Endothelial cell of umbilical vein (primary cell): ENCODE data around the gene EXOSC5. TPM values are rescaled to one million over a fixed set of nuclear protein-coding genes. Genes with fewer than 3 reads are reported as not detected.
"Not testable (repeated sequence)": the region's sequence is repeated elsewhere in the genome, so short reads cannot be mapped to it uniquely, and the experiment has no call there.

ENCODE experiments used
- BruUV-seq: library from RNA; stranded (reverse); fragments of 400-500 nt; replicated peaks from 2 replicates; lab custom pipeline; 2021; lab: Mats Ljungman, UMichigan
- CTCF ChIA-PET: fragments of 300-600, 350-600 bp; sonication (Branson Sonifier 250); formaldehyde crosslinking; loops from one replicate; lab custom pipeline; 2021; ENCODE audit warnings: antibody characterized with exemption, inconsistent platforms; lab: Charles Lee
- POLR2A ChIA-PET: fragments of 300-600, 350-600 bp; sonication (Branson Sonifier 250); formaldehyde crosslinking; loops from one replicate; lab custom pipeline; 2021; ENCODE audit warnings: antibody characterized with exemption, inconsistent platforms; lab: Charles Lee
- DNase-seq: peaks from one replicate; pipeline ENCODE4 v3.0.0-alpha.2; 2011; ENCODE audit warnings: low read depth, low spot score
- FAIRE-seq: peaks from 2 replicates; lab custom pipeline; 2011; peaks lifted over from hg19 to GRCh38; lab: Jason Lieb, UNC
- H2AFZ ChIP-seq: 2 replicates; pipeline ENCODE4 v1.6.0; 2012; ENCODE audit warnings: low read depth, low read length, control low read depth, inconsistent platforms
- H3K27ac ChIP-seq: 2 replicates; pipeline ENCODE4 v1.5.1; 2011; ENCODE audit warnings: low read depth, mild to moderate bottlenecking, control low read depth, low read length, moderate library complexity; ENCODE audit not compliant: insufficient read depth
- H3K27me3 ChIP-seq, 2 experiments: 2 replicates each; pipeline versions ENCODE4 v1.6.0 to v1.6.1; 2011; ENCODE audit warnings: low read length in 2 of 2, mixed read lengths in 1 of 2; ENCODE audit not compliant: control insufficient read depth in 2 of 2, insufficient read depth in 2 of 2
- H3K36me3 ChIP-seq, 2 experiments: 2 replicates in 1 of 2; 3 replicates in 1 of 2; pipeline ENCODE4 v1.5.1; 2011; ENCODE audit warnings: low read length in 2 of 2, mild to moderate bottlenecking in 1 of 2, moderate library complexity in 1 of 2; ENCODE audit not compliant: control insufficient read depth in 2 of 2, insufficient read depth in 2 of 2; ENCODE audit errors: extremely low read depth in 1 of 2
- H3K4me1 ChIP-seq: 3 replicates; pipeline ENCODE4 v1.5.1; 2011; ENCODE audit warnings: mild to moderate bottlenecking, low read length; ENCODE audit not compliant: control insufficient read depth, insufficient read depth; ENCODE audit errors: extremely low read depth
- H3K4me2 ChIP-seq: 2 replicates; pipeline ENCODE4 v1.6.1; 2011; ENCODE audit warnings: low read length, control low read depth, mixed read lengths; ENCODE audit not compliant: insufficient read depth
- H3K4me3 ChIP-seq, 3 experiments: fragments of 200-600 bp in 1 of 3; sonication (generic), shearing (Covaris generic) in 1 of 3; replicated peaks in 1 of 3; 2 replicates each; pipeline ENCODE4 v1.5.1; 2011 to 2016; ENCODE audit warnings: control low read depth in 3 of 3, low read length in 3 of 3, mild to moderate bottlenecking in 2 of 3, inconsistent platforms in 1 of 3, low read depth in 1 of 3, moderate library complexity in 1 of 3; ENCODE audit not compliant: insufficient read depth in 1 of 3
- H3K79me2 ChIP-seq: 2 replicates; pipeline ENCODE4 v1.6.0; 2012; ENCODE audit warnings: low read length, inconsistent platforms; ENCODE audit not compliant: control insufficient read depth, insufficient read depth
- H3K9ac ChIP-seq: replicated peaks from 2 replicates; pipeline ENCODE3; 2011; ENCODE audit warnings: low read length, control low read depth; ENCODE audit not compliant: insufficient read depth; ENCODE audit errors: extremely low read depth
- H3K9me1 ChIP-seq: replicated peaks from 3 replicates; pipeline ENCODE4 v1.6.0; 2011; ENCODE audit warnings: mild to moderate bottlenecking, low read length; ENCODE audit not compliant: control insufficient read depth, insufficient read depth; ENCODE audit errors: extremely low read depth
- H3K9me3 ChIP-seq: replicated peaks from 2 replicates; pipeline ENCODE4 v1.5.1; 2012; ENCODE audit warnings: low read length, inconsistent platforms; ENCODE audit not compliant: control insufficient read depth, insufficient read depth
- H4K20me1 ChIP-seq: replicated peaks from 2 replicates; pipeline ENCODE3; 2011; ENCODE audit warnings: mild to moderate bottlenecking, low read length; ENCODE audit not compliant: control insufficient read depth, insufficient read depth; ENCODE audit errors: extremely low read depth
- FOS ChIP-seq: IDR thresholded peaks from 2 replicates; pipeline ENCODE4 v1.6.1; 2011; ENCODE audit warnings: mild to moderate bottlenecking, low read length, moderate library complexity, borderline replicate concordance; ENCODE audit not compliant: insufficient read depth
- POLR2A ChIP-seq: IDR thresholded peaks from 2 replicates; pipeline ENCODE4 v1.6.1; 2012; ENCODE audit warnings: low read depth, mild to moderate bottlenecking, control low read depth, low read length
- dilution Hi-C: fragments of 300-500 bp; cut with MboI; formaldehyde crosslinking; loops from one replicate; pipeline ENCODE4 v1.15.0; 2019; ENCODE audit warnings: low sequenced_read_pairs; ENCODE audit not compliant: extremely low pct_ligation_motif_present
- intact Hi-C: fragments of 100-400 bp; cut with micrococcal nuclease; formaldehyde crosslinking; loops from one replicate; pipeline ENCODE4 v1.10.0; 2022
- polyA plus RNA-seq, 4 experiments: library from polyadenylated mRNA; depleted of rRNA in 3 of 4; stranded (reverse) in 3 of 4; unstranded in 1 of 4; fragments of >200 nt; gene quantifications; 2 replicates each; pipeline versions ENCODE4 v1.2.1 to v1.2.3, GENCODE V29; 2011 to 2012; ENCODE audit warnings: missing spikeins in 1 of 4
- total RNA-seq: library from RNA; stranded (reverse); gene quantifications from 2 replicates; pipeline ENCODE4 v1.2.3, GENCODE V29; 2021

The EXOSC5 gene
- total and polyA plus RNA-seq, 2 donors (not counting 3 experiments of a cell fraction or from before 2014, with no cell fraction given): 14.0 to 20.9 TPM

DNA sequence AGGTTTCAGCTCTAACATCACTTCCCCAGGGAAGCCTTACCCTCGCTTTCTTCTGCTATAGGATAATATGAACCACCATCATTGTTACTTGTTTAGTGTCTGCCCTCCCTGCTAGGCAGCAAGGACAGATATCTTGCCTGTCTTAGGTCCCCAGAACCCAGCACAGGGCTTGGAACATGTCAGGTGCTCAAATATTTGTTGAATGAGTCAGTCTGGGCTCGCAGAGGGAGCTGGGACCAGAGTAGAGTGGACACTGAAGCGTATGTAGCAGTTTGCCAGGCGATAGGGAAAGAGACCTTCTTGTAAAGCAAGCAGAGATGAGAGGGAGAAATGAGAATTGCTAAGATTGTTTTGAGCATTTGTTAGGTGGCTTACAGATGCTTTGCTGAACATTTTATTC is 12.1 kb upstream of the EXOSC5 start:
- Histone ChIP-seq H3K9me1 (no peaks in the 10 kb centered on the region), H3K27ac (no peak overlapping the region), H3K4me3 (no peak overlapping the region), H3K9me3 (no peaks in the 10 kb centered on the region), H3K36me3 (peaks cover 0 to 9% of the 10 kb centered on the region in 2 experiments), H4K20me1 (no peaks in the 10 kb centered on the region), H2AFZ (no peak overlapping the region), H3K9ac (no peak overlapping the region), H3K79me2 (no peaks in the 10 kb centered on the region), H3K4me1 (peaks cover 12% of the 10 kb centered on the region), H3K27me3 (no peaks in the 10 kb centered on the region), H3K4me2 (no peak overlapping the region)
- TF ChIP-seq POLR2A: no peak
- TF ChIP-seq FOS: peak; percentile 25
- intact Hi-C loops (loop anchor here (1.0 kb wide), 1 partner anchor 8 kb away; no protein-coding TSS in a partner anchor), dilution Hi-C loops (no loop called here)
- BruUV-seq: no TSS peak
- CTCF ChIA-PET: interaction anchor here (1.4 to 4.0 kb wide), 4 partner anchors 8 to 39 kb away, joined by 4 to 20 read pairs (median 10); partner anchors contain the start of gene DMAC2
- peak; percentile 15 for DNase-seq
- FAIRE-seq: peak; percentile 47
- POLR2A ChIA-PET: no interaction called here

GRCh38 chr19:41408846-41409245 is 11.7 kb upstream of the EXOSC5 start:
- CTCF ChIA-PET: interaction anchor here (0.8 to 4.0 kb wide), 6 partner anchors 9 to 39 kb away, joined by 4 to 20 read pairs (median 4); partner anchors contain the start of gene DMAC2
- DNase-seq, H3K79me2 ChIP-seq, POLR2A ChIA-PET, H3K27ac ChIP-seq, H3K4me3 ChIP-seq, H3K4me2 ChIP-seq, dilution Hi-C loops, H3K9ac ChIP-seq, H4K20me1 ChIP-seq, FAIRE-seq, H2AFZ ChIP-seq, H3K27me3 ChIP-seq, H3K9me1 ChIP-seq, BruUV-seq, H3K36me3 ChIP-seq, H3K9me3 ChIP-seq: not testable (repeated sequence)
- intact Hi-C loops: loop anchor here (1.0 kb wide), 1 partner anchor 8 kb away; no protein-coding TSS in a partner anchor
- H3K4me1 ChIP-seq: peaks cover 12% of the 10 kb centered on the region
